Sigmoid colon (tissue), 4 donors: Measurements from ENCODE around the gene GPS1.

ENCODE experiments used
- EP300 ChIP-seq, 4 donors: sonication (generic); formaldehyde crosslinking; IDR thresholded peaks; one replicate each; pipeline ENCODE4 v1.6.1; 2017; ENCODE audit warnings: antibody characterized with exemption in 4 of 4
- POLR2A ChIP-seq, 2 donors: fragments of 450-650 bp; IDR thresholded peaks; one replicate each; pipeline ENCODE4 v1.6.1; 2016; ENCODE audit warnings: antibody characterized with exemption in 2 of 2, mild to moderate bottlenecking in 2 of 2, moderate library complexity in 2 of 2
- POLR2AphosphoS5 ChIP-seq, 4 donors: sonication (generic); formaldehyde crosslinking; IDR thresholded peaks; one replicate each; pipeline ENCODE4 v1.6.1; 2017; ENCODE audit warnings: antibody characterized with exemption in 4 of 4
- TF ChIP-seq, protein P1 (sequence below), 4 experiments: fragments of 450-650 bp in 3 of 4; fragments of 200-600 bp in 1 of 4; IDR thresholded peaks; one replicate each; pipeline ENCODE4 v1.5.1; 2016 to 2019; ENCODE audit warnings: antibody characterized with exemption in 4 of 4, mild to moderate bottlenecking in 3 of 4, moderate library complexity in 2 of 4

DNA sequence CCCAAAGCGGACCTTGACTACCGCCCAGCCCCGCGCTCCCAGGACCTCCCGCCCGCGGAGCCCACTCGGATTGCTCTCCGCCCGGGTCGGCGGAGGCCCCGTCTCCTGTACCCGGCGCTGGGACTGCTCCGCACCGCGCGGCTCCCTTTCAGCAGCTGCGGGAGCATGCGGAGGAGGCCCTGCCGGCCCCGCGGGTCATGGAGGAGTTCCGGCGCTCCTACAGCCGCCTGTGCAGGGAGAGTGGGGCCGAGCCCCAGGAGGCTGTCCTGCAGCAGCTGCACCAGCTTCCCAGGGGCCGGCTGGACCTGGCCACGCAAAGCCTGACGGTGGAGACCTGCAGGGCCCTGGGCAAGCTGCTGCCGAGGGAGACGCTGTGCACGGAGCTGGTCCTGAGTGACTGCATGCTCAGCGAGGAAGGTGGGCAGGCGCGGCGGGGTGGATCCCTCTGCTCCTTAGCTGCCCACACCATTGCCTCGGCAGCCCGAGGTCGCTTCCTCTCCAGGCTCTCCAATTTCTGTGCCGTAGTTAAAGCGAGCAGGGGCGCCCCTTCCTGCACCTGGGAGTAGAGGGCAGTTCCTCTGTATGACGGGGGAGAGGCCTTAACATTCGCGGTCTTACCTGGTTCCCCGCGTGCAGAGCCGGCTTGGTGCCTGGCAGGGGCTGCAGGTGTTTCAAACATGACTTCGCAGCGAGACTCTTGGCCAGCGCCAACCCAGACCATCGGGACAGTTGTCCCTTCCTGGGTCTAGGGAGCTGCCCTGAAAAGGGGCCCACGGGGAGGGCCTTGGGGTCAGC, 28.1 kb upstream of the GPS1 start:
- TF ChIP-seq, protein P1, sequence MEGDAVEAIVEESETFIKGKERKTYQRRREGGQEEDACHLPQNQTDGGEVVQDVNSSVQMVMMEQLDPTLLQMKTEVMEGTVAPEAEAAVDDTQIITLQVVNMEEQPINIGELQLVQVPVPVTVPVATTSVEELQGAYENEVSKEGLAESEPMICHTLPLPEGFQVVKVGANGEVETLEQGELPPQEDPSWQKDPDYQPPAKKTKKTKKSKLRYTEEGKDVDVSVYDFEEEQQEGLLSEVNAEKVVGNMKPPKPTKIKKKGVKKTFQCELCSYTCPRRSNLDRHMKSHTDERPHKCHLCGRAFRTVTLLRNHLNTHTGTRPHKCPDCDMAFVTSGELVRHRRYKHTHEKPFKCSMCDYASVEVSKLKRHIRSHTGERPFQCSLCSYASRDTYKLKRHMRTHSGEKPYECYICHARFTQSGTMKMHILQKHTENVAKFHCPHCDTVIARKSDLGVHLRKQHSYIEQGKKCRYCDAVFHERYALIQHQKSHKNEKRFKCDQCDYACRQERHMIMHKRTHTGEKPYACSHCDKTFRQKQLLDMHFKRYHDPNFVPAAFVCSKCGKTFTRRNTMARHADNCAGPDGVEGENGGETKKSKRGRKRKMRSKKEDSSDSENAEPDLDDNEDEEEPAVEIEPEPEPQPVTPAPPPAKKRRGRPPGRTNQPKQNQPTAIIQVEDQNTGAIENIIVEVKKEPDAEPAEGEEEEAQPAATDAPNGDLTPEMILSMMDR (IDR thresholded peaks at IDR 0.05), result no peak
- TF ChIP-seq POLR2A (IDR thresholded peaks at IDR 0.05) (no peak), EP300 (IDR thresholded peaks at IDR 0.05) (no peak), POLR2AphosphoS5 (IDR thresholded peaks at IDR 0.05) (no peak)
